AG04450 (cell line): ENCODE measurements around the gene NRG3. TPM values are rescaled to one million over a fixed set of nuclear protein-coding genes. Genes with fewer than 3 reads are reported as not detected.

Experiments
- CTCF ChIA-PET: fragments of 300-600, 350-600 bp; formaldehyde crosslinking; extraction: SDS; loops from one replicate; lab custom pipeline; 2022; ENCODE audit warnings: antibody characterized with exemption, inconsistent platforms; lab: Charles Lee
- POLR2A ChIA-PET: fragments of 350-600 bp; formaldehyde crosslinking; extraction: SDS; loops from one replicate; lab custom pipeline; 2021; ENCODE audit warnings: antibody characterized with exemption, inconsistent platforms; lab: Yijun Ruan, JAX
- DNase-seq: peaks from one replicate; pipeline ENCODE4 v3.0.0-alpha.2; 2011; ENCODE audit warnings: low read depth, low spot score
- H3K27ac ChIP-seq: one replicate; pipeline ENCODE4 v1.5.1; 2012; ENCODE audit warnings: low read depth, low read length, control low read depth
- H3K27me3 ChIP-seq: one replicate; pipeline ENCODE4 v1.6.0; 2012; ENCODE audit warnings: low read length; ENCODE audit not compliant: control insufficient read depth, insufficient read depth
- H3K4me3 ChIP-seq: 2 replicates; pipeline ENCODE4 v1.5.1; 2011; ENCODE audit warnings: mild to moderate bottlenecking, low read depth, low read length, control low read depth
- H3K9me3 ChIP-seq: 2 replicates; pipeline ENCODE4 v1.5.1; 2012; ENCODE audit warnings: low read length; ENCODE audit not compliant: control insufficient read depth, insufficient read depth
- polyA plus RNA-seq: library from polyadenylated mRNA; depleted of rRNA; stranded (reverse); fragments of >200 nt; gene quantifications from 2 replicates; pipeline ENCODE4 v1.2.3, GENCODE V29; 2011
- TF ChIP-seq, protein P1 (sequence below): IDR thresholded peaks from 2 replicates; pipeline ENCODE4 v1.5.1; 2011; ENCODE audit warnings: low read depth, low read length, control low read depth, inconsistent platforms

NRG3 gene
- polyA plus RNA-seq, 1 experiment: not detected

- no peak for DNase-seq
- Histone ChIP-seq H3K27me3 (no peaks in the 10 kb centered on the region), H3K27ac (no peak overlapping the region), H3K4me3 (no peak overlapping the region), H3K9me3 (no peaks in the 10 kb centered on the region)
- CTCF ChIA-PET: no interaction called here
- POLR2A ChIA-PET: no interaction called here
- TF ChIP-seq, protein P1, sequence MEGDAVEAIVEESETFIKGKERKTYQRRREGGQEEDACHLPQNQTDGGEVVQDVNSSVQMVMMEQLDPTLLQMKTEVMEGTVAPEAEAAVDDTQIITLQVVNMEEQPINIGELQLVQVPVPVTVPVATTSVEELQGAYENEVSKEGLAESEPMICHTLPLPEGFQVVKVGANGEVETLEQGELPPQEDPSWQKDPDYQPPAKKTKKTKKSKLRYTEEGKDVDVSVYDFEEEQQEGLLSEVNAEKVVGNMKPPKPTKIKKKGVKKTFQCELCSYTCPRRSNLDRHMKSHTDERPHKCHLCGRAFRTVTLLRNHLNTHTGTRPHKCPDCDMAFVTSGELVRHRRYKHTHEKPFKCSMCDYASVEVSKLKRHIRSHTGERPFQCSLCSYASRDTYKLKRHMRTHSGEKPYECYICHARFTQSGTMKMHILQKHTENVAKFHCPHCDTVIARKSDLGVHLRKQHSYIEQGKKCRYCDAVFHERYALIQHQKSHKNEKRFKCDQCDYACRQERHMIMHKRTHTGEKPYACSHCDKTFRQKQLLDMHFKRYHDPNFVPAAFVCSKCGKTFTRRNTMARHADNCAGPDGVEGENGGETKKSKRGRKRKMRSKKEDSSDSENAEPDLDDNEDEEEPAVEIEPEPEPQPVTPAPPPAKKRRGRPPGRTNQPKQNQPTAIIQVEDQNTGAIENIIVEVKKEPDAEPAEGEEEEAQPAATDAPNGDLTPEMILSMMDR: no peak
Observed at GRCh38 chr10:82922755-82923154, 1047.8 kb downstream of the NRG3 start.

GRCh38 chr10:82924711-82925110, 1049.7 kb downstream of the NRG3 start:
- ChIA-PET CTCF (no interaction called here), POLR2A (no interaction called here)
- TF ChIP-seq, protein P1: no peak
- no peaks in the 10 kb centered on the region for H3K9me3 ChIP-seq
- no peak overlapping the region for H3K4me3 ChIP-seq
- H3K27me3 ChIP-seq: no peaks in the 10 kb centered on the region
- no peak overlapping the region for H3K27ac ChIP-seq
- DNase-seq: no peak

GRCh38 chr10:82925547-82925946, 1050.6 kb downstream of the NRG3 start:
- no peak overlapping the region for H3K27ac ChIP-seq
- no peak overlapping the region for H3K4me3 ChIP-seq
- no peaks in the 10 kb centered on the region for H3K27me3 ChIP-seq
- ChIA-PET POLR2A (no interaction called here), CTCF (no interaction called here)
- DNase-seq: no peak
- TF ChIP-seq, protein P1: no peak
- H3K9me3 ChIP-seq: no peaks in the 10 kb centered on the region

GRCh38 chr10:82932451-82932850, 1057.5 kb downstream of the NRG3 start:
- Histone ChIP-seq H3K27me3 (no peaks in the 10 kb centered on the region), H3K9me3 (no peaks in the 10 kb centered on the region), H3K27ac (no peak overlapping the region), H3K4me3 (no peak overlapping the region)
- ChIA-PET CTCF (no interaction called here), POLR2A (no interaction called here)
- DNase-seq: no peak
- TF ChIP-seq, protein P1: no peak

DNA sequence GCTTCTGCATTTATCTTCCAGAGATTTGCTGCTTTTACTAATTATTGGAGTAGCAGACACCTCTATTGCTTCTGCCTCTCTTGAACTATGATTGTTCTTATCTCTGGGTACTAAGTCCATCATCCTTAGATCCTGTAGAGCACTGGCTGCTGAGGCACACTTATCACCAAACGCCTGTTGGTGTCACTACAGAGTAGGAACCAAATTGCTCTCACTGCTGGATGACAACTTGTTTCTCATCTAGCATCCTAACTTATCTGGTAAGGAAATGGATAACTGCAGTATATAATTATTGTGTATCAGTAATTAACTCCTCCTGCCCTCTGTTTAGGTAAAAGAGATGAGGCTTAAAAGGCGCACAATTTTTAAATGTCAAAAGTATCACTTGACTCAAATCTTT, 1059.4 kb downstream of the NRG3 start:
- Histone ChIP-seq H3K9me3 (no peaks in the 10 kb centered on the region; the same call in 1 of the 2 replicates), H3K4me3 (no peak overlapping the region), H3K27ac (no peak overlapping the region), H3K27me3 (no peaks in the 10 kb centered on the region)
- ChIA-PET CTCF (no interaction called here), POLR2A (no interaction called here)
- TF ChIP-seq, protein P1: no peak
- DNase-seq: no peak
